GM12891 (cell line): Measurements from ENCODE around the gene CUL4A.

ENCODE experiments used
- POLR2A ChIP-seq: IDR thresholded peaks from 2 replicates; pipeline ENCODE4 v1.6.1; 2011; ENCODE audit warnings: low read depth, low read length, control low read depth
- POLR2AphosphoS5 ChIP-seq: IDR thresholded peaks from 2 replicates; pipeline ENCODE4 v1.6.1; 2011; ENCODE audit warnings: low read depth, low read length, control low read depth
- SPI1 ChIP-seq: IDR thresholded peaks from 2 replicates; pipeline ENCODE4 v1.6.1; 2011; ENCODE audit warnings: low read depth, low read length, control low read depth

DNA sequence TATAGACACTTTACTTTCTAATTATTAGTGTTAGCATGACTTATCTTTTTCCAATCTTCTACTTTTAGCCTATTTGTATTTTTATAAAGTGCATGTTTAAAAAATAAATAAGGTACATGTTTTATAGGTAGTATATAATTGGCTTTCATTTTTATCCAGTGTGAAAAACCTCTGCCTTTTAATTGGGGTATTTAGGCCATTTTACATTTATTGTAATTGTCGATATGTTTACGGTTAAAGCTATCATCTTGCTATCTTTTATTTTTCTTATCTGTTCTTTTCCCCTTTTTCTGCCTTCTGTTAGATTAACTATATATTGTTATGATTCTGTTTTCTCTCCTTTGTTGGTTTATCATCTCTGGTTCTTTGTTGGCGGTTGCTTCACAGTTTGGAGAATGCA is 41.8 kb upstream of the CUL4A start:
- TF ChIP-seq SPI1 (no peak), POLR2A (no peak), POLR2AphosphoS5 (no peak)
